Stimulated activated CD8-positive, alpha-beta memory T cell treated with anti-CD3 and anti-CD28 coated beads, Interleukin-12 subunit alpha, Interleukin-12 subunit beta, amount 100 ng/mL, for 4 hours (primary cell): ENCODE results near the gene CALCA.
"Not testable (repeated sequence)": the region's sequence is repeated elsewhere in the genome, so short reads cannot be mapped to it uniquely, and the experiment has no call there.

ENCODE experiments used
- DNase-seq: peaks from one replicate; pipeline ENCODE4 v3.0.0-alpha.2; 2020; ENCODE audit warnings: low read depth

Gene CALCA, protein sequence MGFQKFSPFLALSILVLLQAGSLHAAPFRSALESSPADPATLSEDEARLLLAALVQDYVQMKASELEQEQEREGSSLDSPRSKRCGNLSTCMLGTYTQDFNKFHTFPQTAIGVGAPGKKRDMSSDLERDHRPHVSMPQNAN

DNA sequence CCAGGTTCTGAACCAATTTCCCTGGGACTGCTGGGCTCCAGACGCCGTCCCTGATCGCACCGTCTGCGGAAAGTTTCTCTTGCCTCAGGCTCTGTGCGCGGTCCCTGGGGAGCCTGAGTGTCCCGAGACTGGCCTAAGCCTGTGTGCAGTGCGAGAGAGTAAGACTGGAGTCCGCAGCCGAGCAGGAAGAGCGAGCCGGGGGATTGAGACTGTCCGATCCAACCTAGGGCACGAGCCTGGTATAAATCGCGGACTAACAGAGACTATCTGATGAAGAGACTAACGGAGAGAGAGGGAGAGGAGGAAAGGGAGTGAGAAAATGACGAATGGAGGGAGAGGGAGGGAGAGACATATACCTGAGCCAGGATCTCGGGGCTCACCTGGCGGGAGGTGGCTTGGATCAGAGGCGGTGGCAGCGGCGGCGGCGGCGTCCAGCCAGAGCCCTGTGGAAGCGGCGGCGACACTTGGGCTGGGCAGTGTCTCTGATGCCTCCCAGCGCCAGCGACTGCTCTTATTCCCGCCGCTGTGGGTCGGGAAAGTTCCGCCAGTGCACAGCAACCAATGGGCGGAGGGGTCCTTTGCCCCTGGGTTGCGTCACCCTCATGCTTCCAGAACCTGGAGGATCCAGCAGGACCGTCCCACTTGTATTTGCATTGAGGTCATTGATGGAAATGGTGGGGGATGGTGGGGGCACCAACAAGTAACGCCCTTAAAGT, at the start of gene CALCA:
Gene CALCA, minus strand, starts transcription at position 487 of the 716 bp plus-strand sequence. CDS start 1,159 bp downstream, outside the sequence.
- no peak for DNase-seq

DNA sequence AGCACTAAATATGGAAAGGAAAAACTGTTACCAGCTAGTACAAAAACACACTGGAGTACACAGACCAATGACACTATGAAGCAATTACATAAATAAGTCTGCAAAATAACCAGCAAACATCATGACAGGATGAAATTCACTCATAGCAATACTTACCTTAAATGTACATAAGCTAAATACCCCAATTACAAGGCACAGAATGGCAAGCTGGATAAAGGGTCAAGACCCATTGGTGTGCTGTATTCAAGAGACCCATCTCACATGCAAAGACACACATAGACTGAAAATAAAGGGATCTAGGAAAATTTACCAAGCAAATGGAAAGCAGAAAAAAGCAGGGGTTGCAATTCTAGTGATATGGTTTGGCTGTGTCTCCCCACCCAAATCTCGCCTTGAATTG, 44.0 kb upstream of the CALCA start:
- DNase-seq: no peak

DNA sequence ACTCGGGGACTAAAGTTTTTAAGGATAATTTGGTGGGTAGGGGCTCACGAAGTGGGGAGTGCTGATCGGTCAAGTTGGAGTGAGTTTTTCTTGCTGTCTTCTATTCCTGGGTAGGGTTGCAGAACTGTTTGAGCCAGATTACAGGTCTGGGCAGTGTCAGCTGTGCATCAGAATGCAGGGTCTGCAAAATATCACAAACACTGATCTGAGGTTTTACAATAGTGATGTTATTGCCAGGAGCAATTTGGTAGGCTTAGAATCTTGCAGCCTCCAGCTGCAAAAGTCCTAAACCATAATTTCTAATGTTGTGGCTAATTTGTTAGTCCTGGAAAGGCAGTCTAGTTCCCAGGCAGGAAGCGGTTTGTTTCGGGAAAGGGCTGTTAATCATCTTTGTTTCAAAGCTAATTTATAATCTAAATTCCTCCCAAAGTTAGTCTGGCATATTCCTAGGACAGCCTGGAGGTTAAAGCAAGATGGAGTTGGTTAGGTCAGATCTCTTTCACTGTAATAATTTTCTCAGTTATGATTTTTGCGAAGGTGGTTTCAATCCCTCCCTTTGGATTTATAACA, 39.7 kb upstream of the CALCA start:
- no peak for DNase-seq

DNA sequence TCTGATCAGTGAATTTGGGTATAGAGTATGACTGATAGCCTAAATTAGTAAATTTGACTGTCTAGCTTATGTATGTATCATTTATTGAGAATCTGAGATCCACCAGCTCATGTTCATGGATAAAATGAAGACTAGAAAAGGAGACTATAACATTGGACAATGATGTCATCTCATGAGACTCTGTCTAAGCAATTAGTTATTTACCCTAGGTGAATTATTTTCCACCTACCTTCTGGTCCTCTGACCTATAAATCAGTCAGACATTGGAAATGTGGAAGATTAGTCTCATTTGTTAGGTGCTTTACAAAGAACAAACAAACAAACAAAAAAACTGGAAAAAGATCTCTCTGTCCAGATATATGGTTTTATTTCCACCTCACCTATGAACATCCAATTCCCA, 38.7 kb upstream of the CALCA start:
- no peak for DNase-seq

DNA sequence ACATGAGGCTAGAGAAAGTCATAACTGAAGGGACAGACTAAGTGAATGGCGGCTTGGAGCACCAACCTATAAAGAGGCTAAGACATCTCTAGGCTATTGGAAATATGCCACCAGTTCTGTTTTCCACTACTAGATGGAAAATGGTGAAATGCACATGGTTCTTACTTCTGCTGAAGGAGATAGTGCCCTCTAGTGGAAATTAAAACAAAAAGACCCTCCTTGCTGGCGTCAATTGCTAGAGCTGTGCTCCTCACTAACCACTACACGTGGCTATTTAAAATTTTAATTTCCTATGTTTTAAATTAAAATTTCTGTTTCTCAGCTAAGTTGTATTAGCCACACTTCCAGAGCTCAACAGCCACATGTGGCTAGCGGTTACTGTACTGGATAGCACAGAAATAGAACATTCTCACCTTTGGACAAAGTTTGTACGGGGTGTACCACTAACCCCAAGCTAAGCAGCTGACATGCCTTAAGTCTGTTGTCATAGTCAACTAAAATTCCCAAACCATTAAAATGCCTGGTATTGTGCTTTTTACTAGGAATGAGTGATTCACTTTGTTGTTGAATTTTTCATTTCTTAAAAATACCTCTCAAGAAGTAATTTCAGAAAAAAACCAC, 34.1 kb upstream of the CALCA start:
- DNase-seq: no peak

DNA sequence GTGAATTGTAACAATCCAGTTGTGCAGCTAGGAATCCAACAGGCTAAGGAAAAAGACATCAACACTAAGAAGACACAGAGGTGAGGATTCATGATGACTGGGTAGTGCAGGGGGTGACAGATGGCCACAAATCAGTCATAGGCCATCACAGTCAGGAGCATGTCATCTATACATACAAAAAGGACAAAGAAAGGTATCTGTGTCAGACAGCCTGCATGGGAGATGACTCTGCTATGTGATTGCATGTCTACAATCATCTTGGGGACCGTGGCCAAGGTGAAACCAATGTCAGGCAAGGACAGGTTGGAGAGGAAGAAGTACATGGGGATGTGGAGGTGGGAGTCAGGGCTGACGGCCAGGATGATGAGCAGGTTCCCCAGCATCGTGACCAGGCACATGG, 16.0 kb upstream of the CALCA start:
- not testable (repeated sequence) for DNase-seq

DNA sequence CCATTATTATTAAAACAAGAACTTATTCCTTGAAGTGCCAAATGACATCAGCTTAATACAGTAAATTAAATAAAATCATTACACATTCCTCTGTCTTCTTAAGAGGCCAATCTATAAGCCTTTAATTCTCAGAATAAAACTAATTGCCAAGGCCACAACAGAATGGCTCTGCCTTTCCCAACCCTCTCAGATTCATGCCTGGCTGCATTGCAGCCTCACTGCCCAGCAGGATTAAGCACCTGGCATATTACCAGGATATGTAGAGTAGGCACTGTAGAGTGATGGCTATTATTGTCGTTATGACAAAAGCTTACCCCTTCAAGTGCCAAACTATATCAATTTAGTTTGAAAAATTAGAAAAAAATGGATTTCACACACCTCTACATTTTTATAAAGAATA, 9.4 kb upstream of the CALCA start:
- DNase-seq: no peak

DNA sequence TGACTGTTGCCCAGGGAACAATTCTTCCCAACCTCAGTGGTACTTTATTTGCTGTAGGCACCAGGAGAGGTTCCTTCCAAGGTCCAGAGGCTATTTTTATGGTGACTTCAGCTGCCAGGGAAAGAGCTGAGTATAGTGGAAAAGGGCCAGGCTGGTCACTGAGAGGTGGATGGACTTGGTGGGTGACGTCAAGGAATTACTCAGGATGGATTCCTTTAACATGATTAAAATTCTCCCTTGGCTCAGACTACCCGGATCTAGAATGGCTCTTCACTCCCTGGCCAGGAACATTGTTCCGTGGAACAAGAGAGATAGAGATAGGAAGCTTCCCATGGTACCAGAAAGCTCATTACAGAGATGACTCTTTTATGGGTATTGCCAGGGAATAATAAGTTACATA, 8.7 kb upstream of the CALCA start:
- no peak for DNase-seq

DNA sequence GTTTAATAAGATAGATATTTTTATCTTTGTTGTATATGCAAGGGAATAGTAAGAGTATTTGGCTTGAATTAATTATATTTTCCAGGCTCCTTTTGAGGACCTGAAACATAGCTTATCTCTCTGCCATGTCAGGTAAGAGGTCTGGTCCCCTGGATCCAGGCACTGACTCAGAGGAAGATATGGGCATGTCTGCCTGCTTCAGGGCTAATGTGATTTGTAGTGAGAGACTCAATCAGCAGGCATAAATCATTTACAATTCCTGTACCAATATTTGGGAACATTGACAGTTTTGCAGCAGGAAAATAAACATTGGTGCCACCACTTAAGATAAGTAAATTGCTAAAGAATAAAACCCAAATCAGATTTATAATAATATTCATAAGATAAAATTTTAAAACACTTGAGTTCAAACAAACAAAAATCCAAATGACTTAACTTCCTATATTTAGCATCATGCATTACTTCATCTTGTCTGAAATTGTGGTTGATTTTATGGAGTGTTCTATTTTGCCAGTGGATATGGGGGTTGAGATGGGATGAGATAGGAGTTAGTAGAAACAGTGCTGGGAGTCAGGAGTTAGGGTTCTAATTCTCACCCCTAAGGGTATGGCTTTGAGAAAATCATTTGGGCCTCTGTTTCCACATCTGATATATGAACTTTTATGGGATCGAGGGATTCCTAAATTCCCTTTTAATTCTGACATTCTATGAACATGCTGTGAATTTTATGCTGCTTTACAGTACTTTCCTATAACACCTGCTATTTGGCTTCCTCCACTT, 5.1 kb upstream of the CALCA start:
- DNase-seq: no peak

DNA sequence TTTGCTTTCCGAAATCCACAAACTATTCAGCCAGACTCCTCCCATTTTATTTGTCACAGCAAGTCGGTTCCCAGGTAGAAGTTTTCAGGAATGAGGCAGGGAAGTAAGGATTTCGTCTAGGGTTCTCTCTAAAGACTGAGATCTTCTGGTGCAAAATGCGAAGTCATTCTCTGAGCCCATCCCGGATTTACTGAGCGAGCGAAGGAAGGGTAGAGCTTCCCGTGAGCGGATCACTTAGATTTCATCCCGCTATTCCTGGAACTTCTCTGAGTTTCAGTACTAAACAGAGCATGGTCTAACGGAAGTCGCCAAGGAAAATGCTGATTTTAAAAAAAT, 3.1 kb upstream of the CALCA start:
- no peak for DNase-seq

DNA sequence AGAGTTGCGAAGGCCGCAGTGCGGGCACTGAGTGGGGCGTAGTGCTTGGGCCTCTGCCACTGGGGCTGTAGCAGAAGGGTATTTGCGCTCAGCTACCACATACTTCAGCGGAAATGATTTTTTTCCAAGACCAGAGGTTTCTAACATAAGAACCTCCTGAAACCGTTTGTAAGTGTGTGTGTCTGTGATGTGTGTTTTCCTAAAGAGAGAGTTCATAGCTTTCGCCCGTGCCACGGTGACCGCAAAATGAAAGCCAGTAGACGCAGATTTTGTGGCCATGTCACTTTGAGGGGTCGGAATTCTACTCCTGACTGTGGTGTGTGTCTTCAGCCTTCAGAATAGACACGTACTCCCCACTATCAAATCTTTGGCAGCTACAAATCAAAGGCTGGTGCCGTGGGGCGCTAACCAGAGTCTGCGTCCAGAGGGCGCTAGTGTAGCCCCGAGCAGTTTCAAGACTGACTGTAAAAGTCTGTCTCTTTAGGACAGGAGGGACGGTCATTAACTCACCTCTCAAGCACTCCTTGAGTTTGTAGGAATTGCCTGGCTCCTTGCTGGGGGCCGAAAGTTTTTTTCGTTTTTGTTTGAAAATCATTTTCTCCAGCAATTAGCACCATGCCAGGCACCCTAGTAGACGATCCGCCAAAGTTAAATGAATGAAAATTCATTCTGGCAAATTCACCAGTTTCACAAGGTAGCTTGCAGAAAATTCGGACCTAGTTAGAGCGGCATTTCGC, 2.5 kb upstream of the CALCA start:
- DNase-seq: peak; percentile 18

DNA sequence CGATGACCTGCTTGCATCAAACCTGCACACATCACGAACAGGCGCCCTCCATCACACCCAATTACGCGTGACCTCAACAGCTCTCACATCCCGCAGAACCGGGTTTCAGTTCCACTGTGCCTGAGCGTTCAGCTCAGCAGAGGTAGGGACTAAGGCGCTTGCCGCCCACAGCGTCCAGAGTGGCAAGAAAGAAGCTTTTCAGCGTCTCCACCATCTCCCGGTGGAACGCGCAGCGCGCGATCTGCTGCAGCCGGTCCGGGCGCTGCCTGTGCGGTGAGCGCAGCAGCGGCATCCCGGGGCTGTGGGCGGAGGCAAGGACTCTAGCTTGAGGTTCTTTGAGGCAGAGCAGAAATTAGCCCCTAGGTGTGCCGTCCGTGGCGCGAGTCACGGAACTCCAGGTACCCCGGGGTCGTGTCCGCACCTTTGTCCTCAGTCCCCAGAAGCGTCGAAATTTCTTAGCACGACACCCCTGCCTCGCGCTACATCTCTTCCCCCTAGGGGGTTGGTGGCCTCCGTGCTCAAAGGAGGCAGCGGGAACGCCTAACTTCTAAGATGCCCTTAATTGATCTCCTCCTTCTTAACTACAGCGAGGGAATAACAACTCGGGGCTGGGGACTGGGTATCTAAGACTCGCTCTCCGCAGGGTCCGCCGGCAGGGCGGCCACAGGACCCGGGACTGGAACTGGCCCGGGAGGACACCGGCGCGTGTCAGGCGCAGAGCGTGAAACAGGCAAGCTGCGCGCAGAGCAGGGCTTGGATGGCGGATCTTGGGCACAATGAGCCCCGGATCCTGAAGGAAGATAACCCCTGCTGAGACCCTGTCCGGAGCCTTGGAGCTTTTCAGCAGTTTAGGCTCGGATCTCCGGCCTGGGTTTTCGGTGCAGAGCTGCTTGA, 1.7 kb upstream of the CALCA start:
- DNase-seq: no peak

DNA sequence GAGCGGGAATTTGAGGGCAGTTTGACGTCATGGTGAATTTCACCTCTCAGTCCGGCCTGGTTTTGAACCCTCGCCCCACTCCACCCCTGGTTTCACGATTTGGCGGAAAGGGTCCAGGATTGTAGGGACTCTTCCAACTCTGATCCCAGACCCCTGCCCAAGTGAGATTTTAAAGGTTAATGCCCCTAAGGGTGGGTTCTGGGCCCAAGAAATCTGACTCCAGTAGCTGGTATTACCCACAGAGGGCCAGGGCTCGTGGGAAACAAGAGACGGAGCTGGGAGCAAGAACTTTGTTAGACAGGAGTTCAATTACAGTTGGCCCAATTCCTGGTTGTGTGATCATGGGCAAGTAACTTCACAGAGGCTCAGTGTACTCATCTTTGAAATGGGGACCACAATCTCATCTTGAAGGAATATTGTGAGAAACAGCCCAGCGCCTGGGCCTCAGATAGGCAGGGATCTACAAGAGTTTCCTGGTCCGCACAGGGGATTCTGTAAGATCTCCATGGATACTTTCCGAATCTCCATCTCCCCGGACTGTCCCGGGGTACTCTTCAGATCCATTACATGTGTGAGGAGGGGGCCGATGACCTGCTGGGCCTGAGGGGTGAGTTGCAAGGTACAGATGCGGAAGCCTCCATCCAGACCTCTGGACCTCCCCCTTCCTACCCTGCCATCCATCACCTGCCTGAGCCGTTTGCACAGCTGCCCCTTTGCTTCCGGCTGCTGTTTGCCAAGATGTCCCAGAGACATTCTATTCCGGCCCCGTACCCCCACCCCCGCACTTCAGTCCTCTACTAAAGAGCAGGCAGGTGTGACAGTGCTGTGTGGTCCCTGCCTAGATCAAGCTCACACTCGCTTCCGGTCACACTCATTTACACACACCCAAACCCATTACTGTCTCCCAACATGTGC, 687 bp upstream of the CALCA start:
- no peak for DNase-seq

DNA sequence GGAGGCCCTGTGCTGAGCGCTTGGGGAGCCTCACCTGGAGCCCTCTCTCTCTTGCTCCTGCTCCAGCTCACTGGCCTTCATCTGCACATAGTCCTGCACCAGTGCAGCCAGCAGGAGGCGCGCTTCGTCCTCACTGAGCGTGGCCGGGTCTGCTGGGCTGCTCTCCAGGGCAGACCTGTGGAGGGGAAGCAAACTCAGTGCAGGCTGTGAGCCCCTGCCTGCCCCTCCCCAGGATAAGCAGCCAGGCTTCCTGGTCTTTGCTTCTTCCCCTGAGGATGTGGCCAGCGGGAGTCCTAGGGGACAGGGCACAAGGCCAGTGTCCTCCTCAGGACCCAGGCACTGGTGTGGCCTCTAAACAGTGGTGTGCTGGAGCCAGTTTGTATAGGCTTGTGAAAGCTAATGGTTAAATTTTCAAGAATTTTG, 2.2 kb downstream of the CALCA start:
- no peak for DNase-seq

DNA sequence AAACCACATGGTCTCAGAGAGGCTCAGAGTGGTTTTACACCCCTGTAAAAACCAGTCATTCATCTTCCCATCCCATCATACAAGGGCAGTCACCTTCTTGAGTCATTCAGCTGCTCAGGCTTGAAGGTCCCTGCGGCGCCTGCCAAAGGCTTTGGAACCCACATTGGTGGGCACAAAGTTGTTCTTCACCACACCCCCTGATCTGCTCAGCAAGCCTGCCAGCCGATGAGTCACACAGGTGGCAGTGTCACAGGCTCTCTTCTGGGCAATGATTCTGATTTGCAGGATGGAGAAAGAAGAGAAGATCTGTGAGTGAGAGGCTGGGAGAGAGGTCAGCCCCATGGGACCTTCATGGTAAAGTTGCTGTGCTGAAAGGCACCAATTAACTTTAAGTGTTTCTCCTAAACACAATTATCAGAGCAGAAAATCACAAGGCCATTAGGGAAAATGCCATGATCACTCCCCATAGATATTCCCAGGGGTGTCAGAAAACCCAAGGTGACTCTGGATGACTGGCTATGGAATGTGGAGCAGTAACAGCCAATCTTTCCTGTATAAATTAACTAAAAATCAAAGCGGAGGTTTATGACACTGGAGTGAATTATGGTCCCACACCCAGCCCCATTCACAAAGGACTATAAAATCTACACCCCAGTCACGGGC, 4.4 kb downstream of the CALCA start:
- no peak for DNase-seq

DNA sequence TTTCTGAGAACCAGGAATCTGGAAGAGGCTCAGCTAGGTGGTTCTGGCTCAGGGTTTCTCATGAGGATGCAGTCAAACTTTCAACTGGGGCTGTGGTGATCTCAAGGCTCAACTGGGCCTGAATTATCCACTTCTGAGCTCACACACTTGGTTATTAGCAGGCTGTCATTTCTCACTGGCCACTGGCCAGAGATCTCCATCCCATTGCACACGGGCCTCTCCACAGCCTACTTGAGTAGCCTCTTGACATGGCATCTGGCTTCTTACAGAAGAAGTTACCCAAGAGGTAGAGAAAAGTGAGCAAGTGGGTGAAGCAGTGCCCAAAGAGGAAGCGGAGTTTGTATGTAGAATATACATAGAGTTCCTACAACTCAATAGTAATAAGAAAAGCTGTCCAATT, 16.0 kb downstream of the CALCA start:
- DNase-seq: no peak

DNA sequence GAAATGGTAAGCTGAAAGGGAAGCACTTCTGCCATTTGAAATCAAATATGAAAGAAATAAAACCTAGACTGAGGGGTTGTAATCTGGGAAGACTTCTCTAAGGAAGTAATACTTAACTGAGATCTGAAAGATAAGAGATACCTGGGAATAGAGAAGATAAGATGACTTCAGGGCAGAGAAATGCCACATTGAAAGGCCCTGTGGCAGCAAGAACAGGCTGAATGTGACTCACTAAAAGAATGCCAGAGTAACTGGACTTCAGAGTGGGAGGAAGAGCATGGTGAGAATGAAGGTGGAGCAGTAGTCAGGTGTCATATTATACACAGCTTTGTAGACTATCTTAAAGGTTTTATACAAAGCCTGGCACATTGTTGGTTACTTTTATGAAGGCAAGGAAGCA, 17.6 kb downstream of the CALCA start:
- no peak for DNase-seq

DNA sequence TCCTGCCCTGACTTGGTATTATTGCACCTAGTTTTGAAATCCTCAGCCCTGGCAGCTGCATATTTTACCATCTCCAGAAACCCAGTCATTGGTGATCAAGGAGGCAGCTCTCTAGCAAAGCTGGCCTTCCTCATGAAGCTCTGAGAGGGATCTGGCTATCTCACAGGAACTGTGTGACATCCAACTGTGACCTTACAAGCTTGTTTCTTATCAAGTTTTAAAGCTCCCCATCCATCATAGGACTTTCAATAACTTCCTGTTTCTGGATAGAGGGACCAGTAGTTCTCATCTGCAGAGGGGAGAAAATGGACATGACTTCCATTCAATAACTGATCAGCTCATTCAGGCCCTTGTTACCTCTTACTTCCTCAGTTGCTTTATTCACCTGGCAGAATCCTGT, 18.2 kb downstream of the CALCA start:
- DNase-seq: no peak

DNA sequence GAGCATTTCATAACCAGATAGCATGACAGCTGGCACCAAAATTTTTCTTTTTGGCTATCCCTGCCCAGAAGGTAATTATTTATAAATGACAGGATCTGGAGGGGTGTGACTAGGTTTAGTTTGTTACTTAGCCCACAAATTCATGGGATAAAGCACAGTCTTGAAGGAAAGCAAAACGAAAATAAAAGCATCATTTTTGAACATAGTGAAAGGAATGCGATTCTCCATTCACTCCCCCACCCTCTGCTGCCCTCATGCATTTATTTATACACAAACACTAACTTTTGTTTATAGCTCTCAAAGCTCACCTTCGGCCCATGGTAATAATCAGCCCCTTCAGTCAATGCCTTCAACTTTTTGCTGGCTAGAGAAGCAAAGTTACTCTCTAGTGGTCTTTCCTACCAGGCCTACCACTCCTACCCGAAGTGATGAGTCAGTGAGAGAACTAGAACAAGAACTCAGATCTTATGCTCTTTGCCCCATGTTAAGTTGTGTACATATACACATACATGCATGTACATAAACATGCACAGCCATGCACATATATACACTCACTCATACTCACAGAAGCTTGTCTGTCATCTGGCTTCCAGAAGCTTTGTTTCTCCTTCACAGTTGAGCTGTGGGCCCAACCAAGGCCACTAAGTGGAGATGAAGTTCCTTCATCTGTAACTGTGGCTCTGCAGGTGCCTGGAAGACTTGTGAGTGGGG, 22.6 kb downstream of the CALCA start:
- no peak for DNase-seq
